OCI-LY1 (cell line): ENCODE data around the gene CNP.

ENCODE experiments used
- CTCF ChIP-seq: fragments of 200-600 bp; sonication (generic), shearing (Covaris generic); IDR thresholded peaks from 2 replicates; pipeline ENCODE4 v1.5.1; 2017; ENCODE audit warnings: mild to moderate bottlenecking, antibody characterized with exemption, low read length, moderate library complexity, mixed read lengths
- EZH2 ChIP-seq: fragments of 200-600 bp; sonication (generic), shearing (Covaris generic); IDR thresholded peaks from 2 replicates; pipeline ENCODE4 v1.8.0; 2017; ENCODE audit warnings: borderline replicate concordance, mixed run types, mild to moderate bottlenecking, antibody characterized with exemption, low read length, moderate library complexity, mixed read lengths

GRCh38 chr17:41998497-41998896, 31.9 kb downstream of the CNP start:
- no peak for TF ChIP-seq CTCF
- TF ChIP-seq EZH2, result no peak
